Uterus (tissue), 2 donors: ENCODE results near the gene GALNT2.

Experiments used
- POLR2A ChIP-seq, 2 donors: fragments of 450-650 bp; IDR thresholded peaks; one replicate each; pipeline ENCODE4 v1.6.1; 2016; ENCODE audit warnings: antibody characterized with exemption in 2 of 2, mild to moderate bottlenecking in 1 of 2, moderate library complexity in 1 of 2
- TF ChIP-seq, protein P1 (sequence below), 4 experiments: fragments of 200-600 bp in 2 of 4; fragments of 450-650 bp in 2 of 4; sonication (generic) in 2 of 4; IDR thresholded peaks; one replicate each; pipeline ENCODE4 v1.5.1; 2016 to 2019; ENCODE audit warnings: antibody characterized with exemption in 4 of 4, mild to moderate bottlenecking in 2 of 4, moderate library complexity in 1 of 4

DNA sequence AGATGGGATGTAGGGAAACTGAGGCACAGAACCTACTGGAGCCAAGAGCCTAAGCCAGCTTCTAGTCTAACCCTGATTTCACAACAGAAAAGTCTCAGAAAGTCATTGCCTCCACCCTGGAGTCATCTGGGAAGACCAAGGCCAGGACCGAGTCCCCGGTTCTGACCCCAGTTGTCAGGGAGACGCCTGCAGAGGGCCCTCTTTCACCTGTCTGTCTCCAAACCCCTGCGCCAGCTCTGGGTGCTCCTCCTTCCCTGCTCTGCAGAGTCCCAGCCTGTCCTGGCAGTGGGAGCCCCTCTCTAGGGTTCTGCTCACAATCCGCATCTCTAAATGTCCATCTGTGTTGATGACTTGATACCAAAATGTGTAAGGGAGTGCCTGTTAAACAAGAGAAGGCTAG, 209.4 kb downstream of the GALNT2 start:
- TF ChIP-seq, protein P1, sequence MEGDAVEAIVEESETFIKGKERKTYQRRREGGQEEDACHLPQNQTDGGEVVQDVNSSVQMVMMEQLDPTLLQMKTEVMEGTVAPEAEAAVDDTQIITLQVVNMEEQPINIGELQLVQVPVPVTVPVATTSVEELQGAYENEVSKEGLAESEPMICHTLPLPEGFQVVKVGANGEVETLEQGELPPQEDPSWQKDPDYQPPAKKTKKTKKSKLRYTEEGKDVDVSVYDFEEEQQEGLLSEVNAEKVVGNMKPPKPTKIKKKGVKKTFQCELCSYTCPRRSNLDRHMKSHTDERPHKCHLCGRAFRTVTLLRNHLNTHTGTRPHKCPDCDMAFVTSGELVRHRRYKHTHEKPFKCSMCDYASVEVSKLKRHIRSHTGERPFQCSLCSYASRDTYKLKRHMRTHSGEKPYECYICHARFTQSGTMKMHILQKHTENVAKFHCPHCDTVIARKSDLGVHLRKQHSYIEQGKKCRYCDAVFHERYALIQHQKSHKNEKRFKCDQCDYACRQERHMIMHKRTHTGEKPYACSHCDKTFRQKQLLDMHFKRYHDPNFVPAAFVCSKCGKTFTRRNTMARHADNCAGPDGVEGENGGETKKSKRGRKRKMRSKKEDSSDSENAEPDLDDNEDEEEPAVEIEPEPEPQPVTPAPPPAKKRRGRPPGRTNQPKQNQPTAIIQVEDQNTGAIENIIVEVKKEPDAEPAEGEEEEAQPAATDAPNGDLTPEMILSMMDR (IDR thresholded peaks at IDR 0.05) = no peak
- TF ChIP-seq POLR2A (IDR thresholded peaks at IDR 0.05) = no peak
